ENCODE data around the gene PLA2G4C. TPM values are rescaled to one million over a fixed set of nuclear protein-coding genes. Genes with fewer than 3 reads are reported as not detected.

Gene PLA2G4C
- total RNA-seq: 10 to 100 TPM in 1 of 2 donors, 1 to 10 TPM in 1; 6.4 to 21.6 TPM
- 10 to 100 TPM in 1 of 2 donors, 1 to 10 TPM in 1; 8.3 to 12.0 TPM for polyA plus RNA-seq
- long read RNA-seq, donor 1, partial matches to known transcripts: 0 of 2 reads
- long read RNA-seq, donor 1, other reads (novel, unspliced or antisense): 0 of 2 reads
- long read RNA-seq, donor 2: 0 reads
- long read RNA-seq, donor 3: 0 reads
- long read RNA-seq, donor 4: 0 reads
- long read RNA-seq, donor 5: 0 reads

- DNase-seq (peak; percentile 90), ATAC-seq (ENCODE audit: insufficient read depth, low FRiP score) (peak; percentile 77)
- Histone ChIP-seq H3K4me3 (peak within 1 kb of the TSS; percentile 64), H3K9me3 (ENCODE audit: control insufficient read depth in 4 of 4, insufficient read depth in 3 of 4, low read length in 3 of 4) (no peaks in the 10 kb centered on the region), H3K27ac (ENCODE audit: low read depth in 1 of 2, low read length in 1 of 2) (peak within 1 kb of the TSS; percentile 98 to 100), H3K36me3 (ENCODE audit: control insufficient read depth in 4 of 4, insufficient read depth in 4 of 4, low read length in 4 of 4) (peaks cover 0 to 5% (median 0%) of the 10 kb centered on the region in 4 donors), H3K27me3 (ENCODE audit: control insufficient read depth in 3 of 3, insufficient read depth in 3 of 3, low read length in 2 of 3) (no peaks in the 10 kb centered on the region), H3K4me1 (ENCODE audit: control insufficient read depth in 5 of 5, insufficient read depth in 5 of 5, low read length in 5 of 5) (peaks cover 0 to 15% (median 4%) of the 10 kb centered on the region in 5 donors), H3K9ac (ENCODE audit: insufficient read depth in 1 of 2, low read length in 2 of 2) (peak within 1 kb of the TSS in 1 of 2 donors; percentile 85)
- WGBS, 2 donors: 1% methylated on average over 27 of the region's 27 CpGs
- no peak for TF ChIP-seq CTCF (IDR thresholded peaks at IDR 0.05; ENCODE audit: control extremely low read depth, extremely low read depth)
These were observed at the start of gene PLA2G4C for GRCh38 chr19:48110350-48110966. TSS of gene PLA2G4C (minus strand) at chr19:48110817. CDS start at chr19:48106529, 4,288 bp downstream.

GRCh38 chr19:48158210-48158790 is 47.7 kb upstream of the PLA2G4C start:
- 88 to 94% methylated on average over 12 of the region's 12 CpGs for WGBS, 2 donors
- H3K27me3 ChIP-seq (ENCODE audit: control insufficient read depth in 3 of 3, insufficient read depth in 3 of 3, low read length in 2 of 3): no peaks in the 10 kb centered on the region
- H3K4me1 ChIP-seq (ENCODE audit: control insufficient read depth in 5 of 5, insufficient read depth in 5 of 5, low read length in 5 of 5): no peaks in the 10 kb centered on the region
- no peak overlapping the region for H3K4me3 ChIP-seq
- TF ChIP-seq CTCF (IDR thresholded peaks at IDR 0.05; ENCODE audit: control extremely low read depth, extremely low read depth): no peak
- DNase-seq (no peak), ATAC-seq (ENCODE audit: insufficient read depth, low FRiP score) (no peak)
- no peaks in the 10 kb centered on the region for H3K9me3 ChIP-seq (ENCODE audit: control insufficient read depth in 4 of 4, insufficient read depth in 3 of 4, low read length in 3 of 4)
- no peak overlapping the region for H3K9ac ChIP-seq (ENCODE audit: insufficient read depth in 1 of 2, low read length in 2 of 2)
- H3K27ac ChIP-seq (ENCODE audit: low read depth in 1 of 2, low read length in 1 of 2): no peak overlapping the region
- peaks cover 0 to 17% (median 12%) of the 10 kb centered on the region in 4 donors for H3K36me3 ChIP-seq (ENCODE audit: control insufficient read depth in 4 of 4, insufficient read depth in 4 of 4, low read length in 4 of 4)

GRCh38 chr19:48154003-48154402 is 43.4 kb upstream of the PLA2G4C start:
- Histone ChIP-seq H3K36me3 (ENCODE audit: control insufficient read depth in 4 of 4, insufficient read depth in 4 of 4, low read length in 4 of 4) (peaks cover 0 to 15% (median 6%) of the 10 kb centered on the region in 4 donors), H3K27me3 (ENCODE audit: control insufficient read depth in 3 of 3, insufficient read depth in 3 of 3, low read length in 2 of 3) (no peaks in the 10 kb centered on the region), H3K4me3 (no peak overlapping the region), H3K27ac (ENCODE audit: low read depth in 1 of 2, low read length in 1 of 2) (no peak overlapping the region), H3K9me3 (ENCODE audit: control insufficient read depth in 4 of 4, insufficient read depth in 3 of 4, low read length in 3 of 4) (no peaks in the 10 kb centered on the region), H3K9ac (ENCODE audit: insufficient read depth in 1 of 2, low read length in 2 of 2) (no peak overlapping the region), H3K4me1 (ENCODE audit: control insufficient read depth in 5 of 5, insufficient read depth in 5 of 5, low read length in 5 of 5) (no peaks in the 10 kb centered on the region)
- ATAC-seq (ENCODE audit: insufficient read depth, low FRiP score) (no peak), DNase-seq (peak in 1 of 3 donors; percentile 7)
- WGBS, 2 donors: 64 to 73% methylated on average over 9 of the region's 9 CpGs
- TF ChIP-seq CTCF (IDR thresholded peaks at IDR 0.05; ENCODE audit: control extremely low read depth, extremely low read depth): no peak
